Neural cell (in vitro differentiated cells): ENCODE measurements around the gene CCS. TPM values are rescaled to one million over a fixed set of nuclear protein-coding genes. Genes with fewer than 3 reads are reported as not detected.

Experiments
- H2AFZ ChIP-seq: fragments of 200-600, 300-800 bp; sonication (generic), shearing (Covaris generic); 2 replicates; pipeline ENCODE4 v1.6.0; 2014; ENCODE audit warnings: low read depth, mild to moderate bottlenecking, antibody characterized with exemption, low read length, moderate library complexity
- H3F3A ChIP-seq: fragments of 200-600 bp; shearing (Covaris generic); 2 replicates; pipeline ENCODE4 v1.6.1; 2016; ENCODE audit warnings: mild to moderate bottlenecking, moderate library complexity, mixed read lengths, antibody characterized with exemption, low read length; ENCODE audit not compliant: insufficient read depth, poor library complexity, severe bottlenecking
- H3K27ac ChIP-seq: fragments of 200-600, 300-800 bp; sonication (generic), shearing (Covaris generic); 2 replicates; pipeline ENCODE4 v1.5.1; 2014; ENCODE audit warnings: mild to moderate bottlenecking, low read length, moderate library complexity
- H3K27me3 ChIP-seq: fragments of 300-800, 200-600 bp; sonication (generic), shearing (Covaris generic); 2 replicates; pipeline ENCODE4 v1.6.0; 2014; ENCODE audit warnings: mild to moderate bottlenecking, low read depth, low read length, moderate library complexity; ENCODE audit not compliant: insufficient read depth
- H3K36me3 ChIP-seq: fragments of 300-800, 200-600 bp; sonication (generic), shearing (Covaris generic); 2 replicates; pipeline ENCODE4 v1.5.1; 2014; ENCODE audit warnings: mild to moderate bottlenecking, antibody characterized with exemption, low read length, moderate library complexity; ENCODE audit not compliant: insufficient read depth
- H3K4me2 ChIP-seq: fragments of 300-800, 200-600 bp; sonication (generic), shearing (Covaris generic); 2 replicates; pipeline ENCODE4 v1.6.0; 2014; ENCODE audit warnings: mild to moderate bottlenecking, low read length
- H3K4me3 ChIP-seq: fragments of 300-800, 200-600 bp; sonication (generic), shearing (Covaris generic); 2 replicates; pipeline ENCODE4 v1.5.1; 2014; ENCODE audit warnings: mild to moderate bottlenecking, low read length, moderate library complexity
- H3K79me2 ChIP-seq: fragments of 200-600 bp; shearing (Covaris generic); replicated peaks from 2 replicates; pipeline ENCODE4 v1.6.0; 2014; ENCODE audit warnings: mild to moderate bottlenecking, low read length, moderate library complexity; ENCODE audit not compliant: insufficient read depth
- H3K9ac ChIP-seq: fragments of 300-800, 200-600 bp; sonication (generic), shearing (Covaris generic); 2 replicates; pipeline ENCODE4 v1.6.1; 2016; ENCODE audit warnings: mild to moderate bottlenecking, low read length, mixed read lengths
- H3K9me2 ChIP-seq: fragments of 200-600 bp; shearing (Covaris generic); 2 replicates; pipeline ENCODE4 v1.6.1; 2016; ENCODE audit warnings: mild to moderate bottlenecking, low read length, mixed read lengths; ENCODE audit not compliant: insufficient read depth
- H3K9me3 ChIP-seq: fragments of 200-600, 300-800 bp; sonication (generic), shearing (Covaris generic); 2 replicates; pipeline ENCODE4 v1.6.1; 2016; ENCODE audit warnings: mild to moderate bottlenecking, mixed run types, low read length, moderate library complexity, mixed read lengths
- H4K20me1 ChIP-seq: fragments of 200-600 bp; shearing (Covaris generic); 2 replicates; pipeline ENCODE4 v1.6.1; 2016; ENCODE audit warnings: mild to moderate bottlenecking, mixed run types; ENCODE audit not compliant: insufficient read depth
- CTCF ChIP-seq: fragments of 450-650 bp; IDR thresholded peaks from 2 replicates; pipeline ENCODE4 v1.5.1; 2014; ENCODE audit warnings: antibody characterized with exemption, mild to moderate bottlenecking, moderate library complexity; ENCODE audit not compliant: poor library complexity, severe bottlenecking
- EP300 ChIP-seq: fragments of 450-650 bp; conservative IDR thresholded peaks from 2 replicates; pipeline ENCODE4 v1.6.1; 2014; ENCODE audit warnings: antibody characterized with exemption, mild to moderate bottlenecking, moderate library complexity; ENCODE audit not compliant: poor library complexity, severe bottlenecking
- EZH2 ChIP-seq: fragments of 200-600, 300-800 bp; shearing (Covaris generic), sonication (generic); IDR thresholded peaks from 2 replicates; pipeline ENCODE4 v1.6.1; 2014; ENCODE audit warnings: antibody characterized with exemption, low read length, borderline replicate concordance, mild to moderate bottlenecking; ENCODE audit not compliant: insufficient read depth, poor library complexity, severe bottlenecking
- MXI1 ChIP-seq: fragments of 450-650 bp; conservative IDR thresholded peaks from 2 replicates; pipeline ENCODE4 v1.6.1; 2014; ENCODE audit warnings: antibody characterized with exemption, mild to moderate bottlenecking; ENCODE audit not compliant: poor library complexity, severe bottlenecking
- POLR2AphosphoS5 ChIP-seq: IDR thresholded peaks from 2 replicates; pipeline ENCODE4 v1.6.1; 2012
- RAD21 ChIP-seq: fragments of 450-650 bp; conservative IDR thresholded peaks from 2 replicates; pipeline ENCODE4 v1.6.1; 2014; ENCODE audit warnings: antibody characterized with exemption, mild to moderate bottlenecking, moderate library complexity
- SMC3 ChIP-seq: fragments of 450-650 bp; conservative IDR thresholded peaks from 2 replicates; pipeline ENCODE4 v1.6.1; 2014; ENCODE audit warnings: antibody characterized with exemption, mild to moderate bottlenecking, moderate library complexity; ENCODE audit not compliant: poor library complexity
- TAF1 ChIP-seq: IDR thresholded peaks from 2 replicates; pipeline ENCODE4 v1.6.1; 2012; ENCODE audit warnings: low read depth
- polyA plus RNA-seq: library from polyadenylated mRNA; depleted of rRNA; stranded (reverse); fragments of >200 nt; gene quantifications from 2 replicates; pipeline ENCODE4 v1.2.3, GENCODE V29; 2014
- TF ChIP-seq, protein P1 (sequence below): IDR thresholded peaks from 2 replicates; pipeline ENCODE4 v1.6.1; 2012; ENCODE audit warnings: borderline replicate concordance

CCS gene
- polyA plus RNA-seq, 1 donor from 2014 or later = 40.8 TPM

- H3K4me3 ChIP-seq = peak within 1 kb of the TSS; percentile 81
- peak within 1 kb of the TSS; percentile 48 for H2AFZ ChIP-seq
- no peaks in the 10 kb centered on the region for H3K9me3 ChIP-seq
- H3F3A ChIP-seq = no peaks in the 10 kb centered on the region
- no peaks in the 10 kb centered on the region for H3K27me3 ChIP-seq
- peak within 1 kb of the TSS; percentile 86 for H3K9ac ChIP-seq
- no peaks in the 10 kb centered on the region for H4K20me1 ChIP-seq
- H3K36me3 ChIP-seq = no peaks in the 10 kb centered on the region
- no peak within 1 kb of the TSS for H3K27ac ChIP-seq
- H3K79me2 ChIP-seq = no peaks in the 10 kb centered on the region
- H3K4me2 ChIP-seq = peak within 1 kb of the TSS; percentile 87
- peak; percentile 75 for TF ChIP-seq MXI1
- TF ChIP-seq CTCF = no peak
- TF ChIP-seq RAD21 = peak; percentile 47
- TF ChIP-seq, protein P1, sequence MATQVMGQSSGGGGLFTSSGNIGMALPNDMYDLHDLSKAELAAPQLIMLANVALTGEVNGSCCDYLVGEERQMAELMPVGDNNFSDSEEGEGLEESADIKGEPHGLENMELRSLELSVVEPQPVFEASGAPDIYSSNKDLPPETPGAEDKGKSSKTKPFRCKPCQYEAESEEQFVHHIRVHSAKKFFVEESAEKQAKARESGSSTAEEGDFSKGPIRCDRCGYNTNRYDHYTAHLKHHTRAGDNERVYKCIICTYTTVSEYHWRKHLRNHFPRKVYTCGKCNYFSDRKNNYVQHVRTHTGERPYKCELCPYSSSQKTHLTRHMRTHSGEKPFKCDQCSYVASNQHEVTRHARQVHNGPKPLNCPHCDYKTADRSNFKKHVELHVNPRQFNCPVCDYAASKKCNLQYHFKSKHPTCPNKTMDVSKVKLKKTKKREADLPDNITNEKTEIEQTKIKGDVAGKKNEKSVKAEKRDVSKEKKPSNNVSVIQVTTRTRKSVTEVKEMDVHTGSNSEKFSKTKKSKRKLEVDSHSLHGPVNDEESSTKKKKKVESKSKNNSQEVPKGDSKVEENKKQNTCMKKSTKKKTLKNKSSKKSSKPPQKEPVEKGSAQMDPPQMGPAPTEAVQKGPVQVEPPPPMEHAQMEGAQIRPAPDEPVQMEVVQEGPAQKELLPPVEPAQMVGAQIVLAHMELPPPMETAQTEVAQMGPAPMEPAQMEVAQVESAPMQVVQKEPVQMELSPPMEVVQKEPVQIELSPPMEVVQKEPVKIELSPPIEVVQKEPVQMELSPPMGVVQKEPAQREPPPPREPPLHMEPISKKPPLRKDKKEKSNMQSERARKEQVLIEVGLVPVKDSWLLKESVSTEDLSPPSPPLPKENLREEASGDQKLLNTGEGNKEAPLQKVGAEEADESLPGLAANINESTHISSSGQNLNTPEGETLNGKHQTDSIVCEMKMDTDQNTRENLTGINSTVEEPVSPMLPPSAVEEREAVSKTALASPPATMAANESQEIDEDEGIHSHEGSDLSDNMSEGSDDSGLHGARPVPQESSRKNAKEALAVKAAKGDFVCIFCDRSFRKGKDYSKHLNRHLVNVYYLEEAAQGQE = no peak
- peak; percentile 54 for TF ChIP-seq SMC3
- no peak for TF ChIP-seq EP300
- TF ChIP-seq TAF1 = peak; percentile 69
- TF ChIP-seq EZH2 = no peak
- peak; percentile 56 for TF ChIP-seq POLR2AphosphoS5
- H3K9me2 ChIP-seq = no peaks in the 10 kb centered on the region
Observed at GRCh38 chr11:66545701-66546367, 47.2 kb upstream of the CCS start, which contains the start of gene ZDHHC24. TSS of gene ZDHHC24 (minus strand) at chr11:66546048. CDS start at chr11:66546003, 45 bp downstream.

GRCh38 chr11:66546368-66546965 is 46.5 kb upstream of the CCS start, which contains the start of gene ACTN3:
TSS of gene ACTN3 (plus strand) at chr11:66546903. CDS start at chr11:66546938, 35 bp downstream.
- H3K27ac ChIP-seq = no peak within 1 kb of the TSS
- H2AFZ ChIP-seq = peak within 1 kb of the TSS; percentile 48

More at GRCh38 chr11:66546368-66546965, 46.5 kb upstream of the CCS start, which contains the start of gene ACTN3:
- H3K9ac ChIP-seq = peak within 1 kb of the TSS; percentile 86
- no peaks in the 10 kb centered on the region for H3K36me3 ChIP-seq
- H4K20me1 ChIP-seq = no peaks in the 10 kb centered on the region
- H3K27me3 ChIP-seq = no peaks in the 10 kb centered on the region
- TF ChIP-seq, protein P1 = peak; percentile 27
- no peak for TF ChIP-seq RAD21
- peak within 1 kb of the TSS; percentile 81 for H3K4me3 ChIP-seq
- peak within 1 kb of the TSS; percentile 87 for H3K4me2 ChIP-seq
- H3K9me3 ChIP-seq = no peaks in the 10 kb centered on the region
- no peaks in the 10 kb centered on the region for H3K9me2 ChIP-seq
- H3F3A ChIP-seq = no peaks in the 10 kb centered on the region
- no peaks in the 10 kb centered on the region for H3K79me2 ChIP-seq
